Mucosa of stomach (tissue), 1 donor: ENCODE measurements around the gene DCAF8.

Experiments
- H3K27me3 ChIP-seq: one replicate; pipeline ENCODE4 v1.7.0; 2013; ENCODE audit warnings: mild to moderate bottlenecking, low read length; ENCODE audit not compliant: control insufficient read depth, insufficient read depth
- H3K36me3 ChIP-seq: one replicate; pipeline ENCODE4 v1.7.0; 2013; ENCODE audit warnings: low read length; ENCODE audit not compliant: control insufficient read depth, insufficient read depth
- H3K4me1 ChIP-seq: one replicate; pipeline ENCODE4 v1.7.0; 2013; ENCODE audit warnings: mild to moderate bottlenecking, low read length; ENCODE audit not compliant: control insufficient read depth, insufficient read depth
- H3K4me3 ChIP-seq: one replicate; pipeline ENCODE4 v1.7.0; 2013; ENCODE audit warnings: low read length
- H3K9ac ChIP-seq: one replicate; pipeline ENCODE4 v1.7.0; 2013; ENCODE audit warnings: mild to moderate bottlenecking, low read length, moderate library complexity
- H3K9me3 ChIP-seq: one replicate; pipeline ENCODE4 v1.7.0; 2013; ENCODE audit warnings: mild to moderate bottlenecking, low read length, moderate library complexity; ENCODE audit not compliant: control insufficient read depth
- donor health status: Pancreatic carcinoma.

Gene DCAF8

DNA sequence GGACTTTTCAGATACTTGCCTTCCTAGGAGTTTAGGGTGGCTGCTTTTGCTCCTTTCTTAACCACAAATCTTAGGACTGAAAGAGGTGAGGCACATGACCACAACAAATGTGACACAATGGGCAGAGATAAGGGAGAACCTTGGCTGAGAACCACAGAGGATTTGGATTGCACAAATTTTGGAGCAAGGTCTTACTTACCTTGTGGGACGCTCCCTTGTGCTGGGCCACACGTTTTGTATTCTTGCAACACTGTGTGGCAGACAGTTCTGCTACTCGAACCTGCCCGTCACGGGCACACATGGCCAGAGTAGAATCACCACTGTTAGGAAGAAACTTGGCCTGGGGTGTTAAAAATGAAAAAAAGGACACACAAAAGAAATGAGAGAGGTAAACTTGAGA is 23.9 kb downstream of the DCAF8 start:
- Histone ChIP-seq H3K36me3 (peaks cover 18% of the 10 kb centered on the region), H3K9ac (no peak overlapping the region), H3K27me3 (no peaks in the 10 kb centered on the region), H3K4me3 (no peak overlapping the region), H3K4me1 (no peaks in the 10 kb centered on the region), H3K9me3 (no peaks in the 10 kb centered on the region)

DNA sequence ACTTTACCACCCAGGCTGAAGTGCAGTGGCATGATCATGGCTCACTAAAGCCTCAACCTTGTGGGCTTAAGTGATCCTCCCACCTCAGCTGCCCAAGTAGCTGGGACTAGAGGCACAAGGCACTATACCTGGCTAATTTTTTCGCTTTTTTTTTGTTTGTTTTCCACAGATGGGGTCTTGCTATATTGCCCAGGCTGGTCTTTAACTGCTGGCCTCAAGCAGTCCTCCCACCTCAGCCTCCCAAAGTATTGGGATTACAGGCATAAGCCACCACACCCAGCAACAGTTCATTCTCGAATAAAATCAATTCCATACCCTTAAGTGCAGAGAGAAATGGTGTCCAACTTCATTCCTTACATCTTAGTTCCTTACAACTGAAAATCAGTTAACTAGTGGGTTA is 24.8 kb downstream of the DCAF8 start:
- H3K9ac ChIP-seq: no peak overlapping the region
- H3K4me1 ChIP-seq: no peaks in the 10 kb centered on the region
- H3K27me3 ChIP-seq: no peaks in the 10 kb centered on the region
- H3K9me3 ChIP-seq: no peaks in the 10 kb centered on the region
- H3K36me3 ChIP-seq: peaks cover 18% of the 10 kb centered on the region
- no peak overlapping the region for H3K4me3 ChIP-seq

DNA sequence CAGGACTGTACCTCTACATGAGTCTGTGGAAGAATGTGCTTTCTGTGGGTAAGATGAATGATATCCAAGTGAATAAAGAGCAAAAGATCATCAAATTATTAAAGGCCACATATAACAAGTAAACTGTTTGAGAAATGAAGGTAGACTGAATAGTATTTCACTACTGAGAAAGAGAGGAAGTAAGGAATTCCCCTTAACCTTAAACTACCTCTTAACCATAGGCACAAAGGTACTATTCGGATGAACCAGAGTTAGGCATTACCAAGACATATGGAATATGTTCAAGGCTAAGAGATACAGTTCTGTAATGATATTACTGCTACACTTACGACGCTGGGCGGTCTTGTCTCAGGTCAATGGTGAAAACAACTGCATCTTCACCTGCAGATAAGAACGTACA is 25.5 kb downstream of the DCAF8 start:
- no peaks in the 10 kb centered on the region for H3K27me3 ChIP-seq
- H3K4me1 ChIP-seq: no peaks in the 10 kb centered on the region
- peaks cover 18% of the 10 kb centered on the region for H3K36me3 ChIP-seq
- no peak overlapping the region for H3K9ac ChIP-seq
- no peak overlapping the region for H3K4me3 ChIP-seq
- no peaks in the 10 kb centered on the region for H3K9me3 ChIP-seq

DNA sequence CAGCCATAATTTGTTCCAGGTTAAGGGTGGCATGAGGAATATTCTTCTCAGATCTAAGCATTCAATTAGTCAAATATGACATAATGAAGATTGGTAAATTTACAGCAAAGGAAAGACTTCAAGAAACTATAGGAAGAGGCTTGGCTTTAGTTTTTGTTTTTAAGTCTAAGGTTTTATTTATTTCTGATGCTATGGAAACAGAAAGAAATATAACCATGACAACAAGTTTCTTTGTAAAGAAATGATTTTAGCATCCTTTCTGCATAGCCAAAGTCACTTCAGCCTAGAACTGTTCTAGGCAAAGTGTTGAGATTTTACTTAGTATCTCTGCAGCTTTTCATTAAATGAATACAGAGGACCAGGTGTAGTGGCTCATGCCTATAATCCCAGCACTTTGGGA is 29.4 kb downstream of the DCAF8 start:
- no peaks in the 10 kb centered on the region for H3K9me3 ChIP-seq
- no peaks in the 10 kb centered on the region for H3K4me1 ChIP-seq
- H3K27me3 ChIP-seq: no peaks in the 10 kb centered on the region
- no peak overlapping the region for H3K4me3 ChIP-seq
- no peak overlapping the region for H3K9ac ChIP-seq
- H3K36me3 ChIP-seq: no peaks in the 10 kb centered on the region

DNA sequence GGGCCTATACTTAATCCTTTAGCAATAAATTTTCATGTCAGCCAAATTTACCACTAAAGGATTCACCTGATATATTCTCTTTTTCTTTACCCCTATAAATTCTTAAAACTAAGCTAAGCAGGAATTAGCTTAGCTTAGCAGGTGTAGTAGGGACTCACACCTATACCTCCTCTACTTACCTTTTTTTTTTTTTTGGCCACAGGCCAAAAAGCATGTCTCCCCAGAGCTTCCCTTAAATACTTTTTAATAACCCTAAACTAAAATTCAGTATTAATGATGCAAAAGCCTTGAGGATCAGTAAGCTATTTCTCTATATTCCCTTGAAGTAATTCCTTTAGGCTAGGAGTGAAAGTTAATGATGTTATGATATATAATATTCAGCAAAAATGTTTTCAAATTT is 33.9 kb downstream of the DCAF8 start:
- H3K27me3 ChIP-seq: no peaks in the 10 kb centered on the region
- no peak overlapping the region for H3K9ac ChIP-seq
- H3K36me3 ChIP-seq: peaks cover 10% of the 10 kb centered on the region
- no peaks in the 10 kb centered on the region for H3K4me1 ChIP-seq
- H3K9me3 ChIP-seq: no peaks in the 10 kb centered on the region
- no peak overlapping the region for H3K4me3 ChIP-seq

DNA sequence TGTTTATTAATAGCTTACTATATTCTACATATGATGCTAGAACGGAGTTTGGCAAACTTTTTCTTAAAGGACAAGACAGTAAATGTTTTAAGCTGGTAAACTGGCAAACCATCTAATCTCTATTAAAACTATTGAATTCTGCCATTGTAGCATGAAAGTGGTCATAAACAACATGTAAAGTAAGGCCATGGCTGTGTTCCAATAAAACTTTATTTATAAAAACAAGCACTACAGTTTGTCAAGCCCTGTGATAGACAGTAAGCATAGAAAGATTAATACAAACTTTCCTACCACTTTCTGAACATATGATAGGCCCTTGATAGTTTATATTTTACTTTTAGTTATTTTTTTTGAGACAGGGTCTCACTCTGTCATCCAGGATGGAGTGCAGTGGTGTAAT is 34.8 kb downstream of the DCAF8 start:
- peaks cover 17% of the 10 kb centered on the region for H3K36me3 ChIP-seq
- H3K4me1 ChIP-seq: no peaks in the 10 kb centered on the region
- H3K27me3 ChIP-seq: no peaks in the 10 kb centered on the region
- no peaks in the 10 kb centered on the region for H3K9me3 ChIP-seq
- H3K4me3 ChIP-seq: no peak overlapping the region
- no peak overlapping the region for H3K9ac ChIP-seq

DNA sequence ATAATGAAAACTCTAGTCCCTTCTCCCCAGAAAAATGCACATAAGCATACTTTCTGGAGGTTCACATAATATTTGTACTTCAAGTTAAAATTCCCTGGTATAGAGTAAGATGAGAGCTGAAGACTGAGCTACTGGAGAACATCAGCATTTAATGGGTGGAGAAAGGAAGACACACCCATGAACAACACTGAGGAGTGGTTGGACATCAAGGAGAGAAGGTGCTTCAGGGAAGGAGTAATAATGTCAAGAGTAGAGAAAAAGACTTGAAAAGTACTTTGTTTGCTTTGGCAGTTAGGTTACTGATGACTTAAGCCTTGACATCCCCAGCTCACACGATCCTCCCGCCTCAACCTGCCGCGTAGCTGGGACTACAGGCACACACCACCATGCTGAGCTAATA is 35.3 kb downstream of the DCAF8 start:
- H3K27me3 ChIP-seq: no peaks in the 10 kb centered on the region
- H3K4me3 ChIP-seq: no peak overlapping the region
- no peaks in the 10 kb centered on the region for H3K4me1 ChIP-seq
- H3K36me3 ChIP-seq: peaks cover 17% of the 10 kb centered on the region
- H3K9me3 ChIP-seq: no peaks in the 10 kb centered on the region
- H3K9ac ChIP-seq: no peak overlapping the region

DNA sequence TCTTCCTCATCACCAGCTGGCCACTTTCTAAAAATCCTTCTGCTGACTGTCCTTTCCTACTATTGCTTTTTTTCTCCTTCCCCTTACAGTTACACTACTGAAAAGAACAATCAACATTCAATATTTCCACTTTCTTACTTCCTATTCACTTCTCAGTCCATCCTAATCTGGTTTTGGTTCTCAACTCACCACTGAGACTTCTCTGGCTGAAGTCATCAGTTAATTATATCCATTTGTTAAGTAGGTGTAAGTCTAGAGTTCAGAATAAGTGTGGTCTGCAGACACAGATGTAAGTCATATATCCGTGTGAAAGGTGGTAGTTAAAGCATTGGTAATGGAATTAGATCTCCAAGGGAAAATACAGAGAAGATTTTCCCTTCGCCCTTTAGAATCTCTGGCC is 35.7 kb downstream of the DCAF8 start:
- Histone ChIP-seq H3K4me1 (no peaks in the 10 kb centered on the region), H3K4me3 (no peak overlapping the region), H3K27me3 (no peaks in the 10 kb centered on the region), H3K9me3 (no peaks in the 10 kb centered on the region), H3K9ac (no peak overlapping the region), H3K36me3 (peaks cover 17% of the 10 kb centered on the region)

DNA sequence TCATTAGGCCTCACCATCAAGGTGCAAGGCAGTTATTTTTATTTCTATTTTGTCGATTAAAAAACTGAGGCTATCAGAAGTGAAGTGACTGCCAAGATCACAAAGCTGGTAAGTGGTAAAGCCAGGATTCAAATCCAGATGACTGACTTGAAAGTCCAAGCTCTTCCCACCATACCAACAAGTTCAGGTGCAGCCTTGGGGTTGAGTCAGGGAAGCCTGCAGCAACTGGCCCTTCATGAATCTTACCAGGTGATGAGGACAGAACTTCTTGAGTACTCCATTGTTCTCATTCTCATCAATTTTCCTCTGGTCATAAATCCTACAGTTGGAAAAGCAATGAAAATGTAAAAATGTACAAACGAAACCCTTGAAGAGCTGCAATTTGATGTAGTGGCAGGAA is 37.0 kb downstream of the DCAF8 start:
- no peaks in the 10 kb centered on the region for H3K27me3 ChIP-seq
- peaks cover 3% of the 10 kb centered on the region for H3K4me1 ChIP-seq
- H3K4me3 ChIP-seq: no peak overlapping the region
- H3K9ac ChIP-seq: no peak overlapping the region
- peaks cover 17% of the 10 kb centered on the region for H3K36me3 ChIP-seq
- H3K9me3 ChIP-seq: no peaks in the 10 kb centered on the region

DNA sequence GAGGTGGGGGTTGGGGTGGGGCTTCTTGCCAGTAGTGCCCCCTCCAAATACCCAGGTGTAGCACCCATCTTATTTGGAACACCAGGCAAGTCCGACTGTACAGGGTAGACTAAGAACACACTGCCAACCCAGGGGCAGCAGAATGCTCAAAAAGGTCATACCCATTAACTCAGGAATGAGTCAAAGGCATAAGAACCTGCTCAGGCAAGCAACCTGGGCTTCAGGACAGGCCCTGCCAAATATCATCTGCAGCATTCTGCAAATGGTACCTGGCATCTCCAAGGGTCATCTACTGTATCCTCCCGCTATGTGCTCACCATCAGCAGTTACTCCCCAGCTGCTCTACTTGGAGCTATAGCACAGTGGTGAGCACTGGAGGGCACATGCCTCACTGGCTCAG is 37.7 kb downstream of the DCAF8 start:
- Histone ChIP-seq H3K4me1 (peaks cover 8% of the 10 kb centered on the region), H3K27me3 (no peaks in the 10 kb centered on the region), H3K9me3 (no peaks in the 10 kb centered on the region), H3K4me3 (no peak overlapping the region), H3K36me3 (peaks cover 17% of the 10 kb centered on the region), H3K9ac (no peak overlapping the region)

DNA sequence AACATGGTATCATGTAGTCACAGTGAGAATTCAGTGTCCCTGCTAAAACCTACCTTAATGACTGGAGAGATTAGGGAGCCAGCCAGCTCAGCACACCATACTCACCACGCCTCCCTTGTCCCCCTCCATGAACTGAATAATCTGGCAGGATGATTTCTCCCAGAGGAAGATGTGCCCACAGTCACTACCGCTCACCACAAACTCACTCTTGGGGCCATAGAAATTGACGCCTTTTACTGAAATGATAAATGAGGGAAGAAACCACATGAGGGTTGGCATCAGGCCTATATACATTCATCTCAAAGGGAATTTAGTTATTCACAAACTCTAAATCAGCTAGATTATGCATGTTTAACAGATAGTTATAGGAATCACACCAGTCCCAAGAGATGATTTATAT is 39.8 kb downstream of the DCAF8 start:
- peaks cover 17% of the 10 kb centered on the region for H3K36me3 ChIP-seq
- H3K4me1 ChIP-seq: peaks cover 20% of the 10 kb centered on the region
- H3K27me3 ChIP-seq: no peaks in the 10 kb centered on the region
- H3K9ac ChIP-seq: no peak overlapping the region
- no peak overlapping the region for H3K4me3 ChIP-seq
- no peaks in the 10 kb centered on the region for H3K9me3 ChIP-seq

DNA sequence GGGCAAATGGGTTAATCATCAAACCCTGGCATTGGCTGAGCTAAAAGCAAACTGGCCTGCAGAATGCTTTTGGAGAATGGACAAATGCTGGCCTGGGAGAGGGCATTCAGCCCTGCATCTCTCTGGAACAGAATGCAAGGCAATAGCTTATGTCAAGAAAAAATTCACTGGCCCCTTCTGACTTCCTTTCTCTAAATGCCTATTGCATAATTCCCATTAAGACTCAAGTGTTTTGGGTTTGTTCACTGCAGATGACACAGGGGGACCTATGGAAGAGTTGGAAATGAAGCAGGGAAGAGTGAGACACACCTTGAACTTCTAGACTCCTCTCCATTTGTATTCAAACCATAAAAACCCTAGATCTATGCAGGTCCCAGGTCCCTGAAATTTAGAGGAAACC is 41.3 kb downstream of the DCAF8 start:
- Histone ChIP-seq H3K9ac (no peak overlapping the region), H3K27me3 (no peaks in the 10 kb centered on the region), H3K4me1 (peaks cover 25% of the 10 kb centered on the region), H3K9me3 (no peaks in the 10 kb centered on the region), H3K36me3 (peaks cover 17% of the 10 kb centered on the region), H3K4me3 (no peak overlapping the region)

DNA sequence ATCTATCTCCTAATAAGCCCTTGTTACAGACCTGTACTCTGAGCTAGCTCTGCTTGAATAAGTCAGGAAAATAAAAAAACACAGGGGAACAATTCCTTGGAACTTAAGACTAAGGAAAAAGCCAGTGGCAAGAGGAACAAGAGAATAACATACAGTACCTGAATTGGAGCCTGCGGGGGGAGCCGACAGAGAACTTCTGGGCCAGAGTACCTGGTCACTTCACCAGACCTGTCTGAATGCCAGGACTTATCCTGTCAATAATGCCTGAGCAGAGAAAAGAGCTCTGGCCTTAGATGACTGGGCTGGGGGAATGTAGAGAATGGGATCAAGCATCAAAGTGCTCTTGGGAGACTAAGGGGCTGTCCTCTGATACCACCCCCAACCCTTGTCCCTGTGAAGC is 42.0 kb downstream of the DCAF8 start:
- H3K4me1 ChIP-seq: peaks cover 25% of the 10 kb centered on the region
- H3K27me3 ChIP-seq: no peaks in the 10 kb centered on the region
- no peak overlapping the region for H3K4me3 ChIP-seq
- peaks cover 17% of the 10 kb centered on the region for H3K36me3 ChIP-seq
- no peaks in the 10 kb centered on the region for H3K9me3 ChIP-seq
- H3K9ac ChIP-seq: no peak overlapping the region
